CD4-positive, alpha-beta T cell treated with Interleukin-17A for 1 hour (primary cell): ENCODE data around the gene ADCK1.
"Not testable (repeated sequence)": the region's sequence is repeated elsewhere in the genome, so short reads cannot be mapped to it uniquely, and the experiment has no call there.

Experiments
- DNase-seq: peaks from one replicate; pipeline ENCODE4 v3.0.0-alpha.2; 2020

The ADCK1 gene

GRCh38 chr14:77812028-77812427 lies 12.1 kb downstream of the ADCK1 start:
- no peak for DNase-seq

DNA sequence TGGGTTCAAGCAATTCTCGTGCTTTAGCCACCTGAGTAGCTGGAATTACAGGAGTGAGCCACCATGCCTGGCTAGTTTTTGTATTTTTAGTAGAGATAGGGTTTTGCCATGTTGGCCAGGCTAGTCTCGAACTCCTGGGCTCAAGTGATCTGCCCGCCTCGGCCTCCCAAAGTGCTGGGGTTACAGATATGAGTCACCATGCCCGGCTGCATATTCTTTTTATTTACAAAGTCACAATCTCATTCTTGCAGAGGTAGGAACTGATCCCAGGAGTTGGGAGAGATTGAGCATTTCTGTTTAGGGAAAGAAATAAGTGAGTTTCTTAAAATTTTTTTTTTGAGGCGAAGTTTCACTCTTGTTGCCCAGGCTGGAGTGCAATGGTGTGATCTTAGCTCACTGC lies 12.8 kb downstream of the ADCK1 start:
- not testable (repeated sequence) for DNase-seq

DNA sequence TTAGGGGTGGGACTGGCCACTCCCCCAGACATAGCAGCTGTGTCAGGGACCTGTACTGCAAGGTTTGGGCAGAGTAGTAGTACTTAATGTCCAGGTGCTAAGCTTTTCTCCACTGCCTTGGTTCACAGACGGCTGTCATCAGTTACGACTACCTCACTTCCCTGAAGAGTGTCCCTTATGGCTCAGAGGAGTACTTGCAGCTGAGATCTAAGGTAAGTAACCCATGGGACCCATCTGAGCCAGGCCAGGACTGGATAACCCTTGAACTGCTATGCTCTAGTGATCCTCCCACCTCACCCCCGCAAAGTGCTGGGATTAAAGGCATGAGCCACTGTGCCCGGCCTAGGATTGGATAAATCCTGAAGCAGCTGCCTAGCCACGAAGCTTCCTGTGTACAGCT lies 22.4 kb downstream of the ADCK1 start:
- DNase-seq = no peak

- DNase-seq = no peak
Observed at GRCh38 chr14:77822741-77823140, 22.8 kb downstream of the ADCK1 start.

- DNase-seq = no peak
Observed at GRCh38 chr14:77823378-77823777, 23.5 kb downstream of the ADCK1 start.

GRCh38 chr14:77825895-77826519 lies 26.1 kb downstream of the ADCK1 start:
- no peak for DNase-seq

GRCh38 chr14:77830692-77831091 lies 30.8 kb downstream of the ADCK1 start:
- DNase-seq = no peak

DNA sequence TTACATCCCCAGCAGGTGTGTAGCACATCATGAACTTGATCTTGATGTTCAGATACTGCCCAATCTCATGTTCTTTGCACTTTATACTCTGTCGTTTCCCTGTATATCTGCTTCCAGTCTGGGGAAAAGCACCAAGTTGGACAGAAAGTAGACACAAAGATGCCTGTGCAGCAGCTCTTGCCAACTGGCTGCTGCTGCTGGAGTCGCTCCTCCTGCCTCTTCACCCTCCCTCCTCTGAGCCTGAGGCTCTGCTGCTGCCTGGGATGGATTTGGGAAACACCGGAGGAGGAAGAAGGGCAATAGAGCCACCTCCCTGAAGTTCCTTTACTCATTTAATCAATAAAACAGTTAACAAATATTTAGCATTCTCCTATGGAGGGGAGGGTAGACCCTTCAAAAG lies 32.4 kb downstream of the ADCK1 start:
- DNase-seq = no peak

- no peak for DNase-seq
Observed at GRCh38 chr14:77837926-77838325, 38.0 kb downstream of the ADCK1 start.

GRCh38 chr14:77838831-77839511 lies 39.1 kb downstream of the ADCK1 start:
- no peak for DNase-seq

DNA sequence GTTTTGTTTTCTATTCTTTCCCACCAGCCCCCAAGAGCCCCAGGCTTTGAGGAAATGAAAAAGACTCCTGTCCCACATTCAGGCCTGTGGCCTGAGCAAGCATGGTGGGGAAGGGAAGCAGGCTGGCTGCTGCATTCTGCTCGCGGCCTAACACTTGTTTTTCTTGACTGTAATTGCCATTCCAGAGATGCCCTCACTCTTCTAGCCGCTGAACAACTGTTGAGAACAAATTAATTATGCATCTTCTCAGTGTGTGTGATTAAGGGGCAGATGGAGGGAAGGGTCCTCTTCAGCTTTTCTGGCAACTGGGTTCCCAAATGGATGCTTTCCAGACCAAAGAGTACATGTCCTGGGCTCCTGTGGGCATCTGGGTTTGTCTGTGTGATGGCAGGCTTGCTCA lies 43.3 kb downstream of the ADCK1 start:
- DNase-seq = no peak

DNA sequence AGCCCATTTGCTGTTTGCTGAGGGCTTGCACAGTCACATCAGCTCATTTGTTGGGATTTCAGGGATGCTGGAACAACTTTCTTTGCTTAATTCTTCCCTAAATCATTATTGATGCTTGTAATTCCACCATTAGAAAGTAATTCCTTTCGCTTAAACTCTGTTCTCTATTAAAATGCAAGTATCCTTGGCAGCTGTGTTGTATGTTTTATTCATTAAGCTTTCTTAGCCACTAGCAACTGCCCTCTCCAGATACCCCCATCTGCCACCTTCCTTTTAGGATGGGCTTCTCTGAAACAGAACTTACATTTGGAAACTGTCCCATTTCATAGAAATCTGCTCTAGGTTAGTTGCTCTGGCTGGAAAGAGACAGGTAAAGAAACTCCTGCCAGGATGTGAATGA lies 43.7 kb downstream of the ADCK1 start:
- DNase-seq = no peak

GRCh38 chr14:77844802-77845201 lies 44.9 kb downstream of the ADCK1 start:
- no peak for DNase-seq

- DNase-seq = no peak
Observed at GRCh38 chr14:77848031-77848430, 48.1 kb downstream of the ADCK1 start.

GRCh38 chr14:77849711-77850110 lies 49.8 kb downstream of the ADCK1 start:
- no peak for DNase-seq

DNA sequence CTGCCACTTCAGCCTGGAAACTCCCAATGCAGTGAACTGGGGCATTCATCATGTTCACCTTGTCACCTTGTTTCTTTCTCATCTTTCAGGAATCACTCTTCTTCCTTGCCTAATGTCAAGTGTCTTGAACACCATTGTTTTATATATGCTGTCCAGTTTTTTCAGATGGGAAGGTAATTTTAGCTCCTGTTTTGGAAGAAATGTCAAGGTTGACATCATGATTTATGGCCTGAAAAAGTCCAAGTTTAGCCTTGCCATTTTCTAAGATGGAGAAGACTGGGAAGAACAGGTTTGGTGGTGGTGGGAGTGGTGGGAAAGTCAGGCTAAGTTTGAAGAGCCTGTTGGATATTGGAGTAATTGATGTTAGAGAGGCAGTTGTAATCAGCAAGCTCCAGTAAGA lies 54.0 kb downstream of the ADCK1 start:
- DNase-seq = no peak

DNA sequence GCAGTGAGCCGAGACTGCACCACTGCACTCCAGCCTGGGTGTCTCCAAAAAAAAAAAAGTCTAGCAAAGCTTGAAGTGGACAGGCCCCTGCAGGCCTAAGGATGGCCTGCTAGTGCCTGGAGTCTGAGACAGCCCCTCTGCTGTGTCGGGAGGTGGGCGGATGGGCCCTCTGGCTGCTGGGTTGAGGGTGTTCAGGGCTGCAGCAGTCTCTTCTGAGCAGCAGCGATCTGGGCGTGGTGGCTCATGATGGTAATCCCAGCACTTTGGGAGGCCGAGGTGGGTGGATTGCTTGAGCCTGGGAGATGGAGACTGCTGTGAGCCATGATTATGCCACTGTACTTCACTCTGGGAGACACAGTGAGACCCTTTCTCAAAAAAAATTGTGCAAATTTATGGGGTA lies 57.0 kb downstream of the ADCK1 start:
- no peak for DNase-seq

DNA sequence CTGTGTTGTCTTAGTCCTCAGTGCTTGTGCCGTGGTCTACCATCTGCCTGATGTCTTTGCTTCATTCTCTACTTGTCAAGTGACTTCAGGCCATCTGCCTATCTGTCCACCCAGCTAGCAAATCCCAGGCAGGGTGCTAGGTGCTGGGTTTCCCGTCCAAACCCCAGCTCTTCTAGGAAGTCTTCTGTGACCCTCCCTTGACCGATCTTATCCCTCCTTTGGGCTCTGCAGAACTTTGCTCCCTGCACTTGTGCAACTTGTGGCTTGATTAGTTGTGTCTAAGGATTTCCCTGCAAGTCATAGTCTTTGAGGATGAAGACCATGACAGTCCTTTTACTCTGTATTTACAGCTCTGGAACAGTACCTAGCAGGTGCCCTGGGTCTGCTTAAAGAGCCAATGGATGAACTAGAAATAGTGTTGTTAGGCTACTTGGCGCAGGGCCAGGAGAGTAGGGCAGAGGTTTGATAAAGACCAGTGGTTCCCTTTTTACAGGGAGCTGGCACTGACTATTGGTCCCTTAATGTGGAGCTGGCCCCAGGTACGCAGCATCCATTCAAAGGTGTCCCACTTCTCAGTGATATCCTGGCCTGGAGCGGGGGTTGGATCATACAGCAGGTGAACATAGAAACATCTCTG lies 60.1 kb downstream of the ADCK1 start:
- DNase-seq = no peak

- no peak for DNase-seq
Observed at GRCh38 chr14:77861201-77861600, 61.3 kb downstream of the ADCK1 start.

DNA sequence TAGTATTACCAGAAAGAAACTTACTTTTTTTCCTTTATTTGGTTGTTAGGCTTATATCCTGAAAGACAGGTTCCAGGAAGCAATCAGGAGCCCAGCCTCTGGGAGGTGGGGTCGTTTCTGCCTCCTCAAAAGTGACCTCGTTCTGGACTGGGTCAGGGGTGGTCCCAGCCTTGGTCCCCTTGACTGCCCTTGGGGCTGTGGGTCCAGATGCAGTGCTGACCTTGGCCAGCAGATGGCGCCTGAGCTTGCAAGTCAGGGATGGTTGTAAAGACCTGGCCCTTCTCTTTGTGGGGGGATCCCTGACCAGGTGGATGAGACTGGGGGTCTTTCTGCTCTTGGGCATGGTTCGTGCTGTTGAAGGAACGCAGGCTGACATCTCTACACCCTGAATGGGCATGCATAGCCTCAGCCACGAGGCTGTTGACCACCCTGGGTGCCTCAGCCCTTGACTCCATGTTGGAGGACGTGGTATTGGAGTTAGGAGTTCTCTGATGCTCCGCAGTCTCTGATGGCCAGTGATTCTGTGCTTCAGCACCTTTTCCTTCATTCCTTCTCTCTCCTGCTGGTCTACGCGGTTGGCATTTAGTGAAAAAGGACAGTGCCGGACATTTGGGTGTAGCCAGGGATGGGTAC lies 62.4 kb downstream of the ADCK1 start:
- peak; percentile 62 for DNase-seq

- DNase-seq = no peak
Observed at GRCh38 chr14:77864085-77864484, 64.2 kb downstream of the ADCK1 start.

DNA sequence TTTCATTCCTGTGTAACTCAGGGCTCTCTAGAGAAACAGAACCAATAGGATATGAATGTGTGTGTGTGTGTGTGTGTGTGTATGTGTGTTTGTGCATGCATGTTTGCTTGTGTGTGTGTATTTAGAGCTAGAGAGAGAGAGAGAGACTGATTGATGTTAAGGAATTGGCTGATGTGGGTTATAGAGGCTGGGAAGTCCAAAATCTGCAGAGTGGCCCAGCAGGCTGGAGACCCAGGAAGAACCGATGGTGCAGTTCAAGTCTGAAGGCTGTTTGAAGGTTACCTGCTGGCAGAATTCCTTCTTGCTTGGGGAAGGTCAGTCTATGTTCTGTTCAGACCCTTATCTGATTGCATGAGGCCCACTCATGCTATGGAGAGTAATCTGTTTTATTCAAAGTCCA lies 64.7 kb downstream of the ADCK1 start:
- no peak for DNase-seq

GRCh38 chr14:77865455-77865854 lies 65.5 kb downstream of the ADCK1 start:
- DNase-seq = no peak

GRCh38 chr14:77866932-77867331 lies 67.0 kb downstream of the ADCK1 start:
- DNase-seq = no peak
